Measurements from ENCODE around the gene SNRK.

GRCh38 chr3:43345877-43346276 lies 59.5 kb downstream of the SNRK start:
- TF ChIP-seq CTCF (conservative IDR thresholded peaks at IDR 0.05; ENCODE audit: low read length) (no peak), EZH2phosphoT487 (IDR thresholded peaks at IDR 0.05; ENCODE audit: borderline replicate concordance) (no peak)
